Stimulated activated CD4-positive, alpha-beta T cell treated with anti-CD3 and anti-CD28 coated beads, TNF-alpha, amount 100 ng/mL, for 1 hour (primary cell): ENCODE results near the gene TMED3.

ENCODE experiments used
- DNase-seq, 3 donors: peaks; one replicate each; pipeline ENCODE4 v3.0.0-alpha.2; 2020; ENCODE audit warnings: low read depth in 3 of 3, low spot score in 1 of 3

TMED3 gene

DNA sequence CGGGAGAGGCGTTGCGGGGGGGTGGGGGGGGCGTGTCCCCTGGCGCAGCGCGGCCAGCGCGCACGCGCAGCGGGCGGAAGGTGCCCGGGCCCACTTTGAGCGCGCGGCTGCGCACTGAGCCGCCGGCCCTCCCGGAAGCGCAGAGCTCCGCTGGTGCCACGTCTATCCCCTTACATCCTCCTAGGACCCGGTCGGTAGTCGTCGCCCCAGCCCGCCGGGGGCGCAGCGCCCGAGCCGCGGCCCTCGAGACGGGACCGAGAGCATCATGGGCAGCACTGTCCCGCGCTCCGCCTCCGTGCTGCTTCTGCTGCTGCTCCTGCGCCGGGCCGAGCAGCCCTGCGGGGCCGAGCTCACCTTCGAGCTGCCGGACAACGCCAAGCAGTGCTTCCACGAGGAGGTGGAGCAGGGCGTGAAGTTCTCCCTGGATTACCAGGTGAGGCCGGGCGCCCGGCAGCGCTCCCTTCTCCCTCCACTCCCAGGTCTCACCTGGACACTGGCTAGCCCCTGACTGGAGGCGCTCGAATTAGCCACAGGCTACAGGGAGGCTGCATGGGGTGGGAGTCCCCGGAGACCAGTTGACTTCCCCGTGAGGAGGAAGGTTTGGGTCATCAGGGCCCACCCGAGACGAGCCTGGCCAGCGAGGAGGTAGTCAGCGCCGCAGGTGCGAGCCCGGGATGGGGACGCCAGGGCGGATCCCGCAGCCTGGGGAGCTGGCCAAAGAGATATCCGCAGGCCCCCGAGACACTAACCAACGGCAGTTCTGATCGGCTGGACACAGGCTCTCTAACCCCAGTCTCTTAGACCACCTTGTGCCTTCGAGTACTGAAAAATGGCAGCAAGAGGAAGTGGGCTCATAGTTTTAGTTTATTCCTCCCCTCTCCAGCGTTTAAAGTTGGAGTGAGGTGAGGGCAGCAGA is at the start of gene TMED3:
Gene TMED3, plus strand, starts transcription at position 128 of the 916 bp plus-strand sequence. Its CDS starts 138 bp downstream, at position 266.
- DNase-seq = peak; percentile 53 to 70 (median 64)

GRCh38 chr15:79261836-79262235 is 49.1 kb upstream of the TMED3 start:
- DNase-seq = no peak

DNA sequence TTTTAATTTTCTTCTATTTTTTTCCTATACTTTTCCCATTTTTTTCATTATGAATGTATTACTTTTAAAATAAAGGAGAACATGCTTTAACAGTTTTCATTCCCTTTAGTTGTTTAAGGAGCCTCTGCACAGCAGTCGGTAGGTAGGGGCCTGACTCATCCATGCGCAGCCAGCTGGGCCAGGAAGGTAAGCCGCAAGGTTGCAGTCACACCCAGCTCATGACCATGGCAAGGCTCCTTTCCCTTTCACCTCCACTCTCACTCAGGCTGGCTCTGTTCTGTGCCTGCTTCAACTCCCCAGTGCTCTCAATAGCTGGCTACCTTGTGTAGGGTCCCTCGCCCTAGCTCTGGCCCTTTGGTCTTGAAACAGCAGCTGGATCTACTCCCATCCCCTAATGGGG is 45.7 kb upstream of the TMED3 start:
- no peak for DNase-seq

DNA sequence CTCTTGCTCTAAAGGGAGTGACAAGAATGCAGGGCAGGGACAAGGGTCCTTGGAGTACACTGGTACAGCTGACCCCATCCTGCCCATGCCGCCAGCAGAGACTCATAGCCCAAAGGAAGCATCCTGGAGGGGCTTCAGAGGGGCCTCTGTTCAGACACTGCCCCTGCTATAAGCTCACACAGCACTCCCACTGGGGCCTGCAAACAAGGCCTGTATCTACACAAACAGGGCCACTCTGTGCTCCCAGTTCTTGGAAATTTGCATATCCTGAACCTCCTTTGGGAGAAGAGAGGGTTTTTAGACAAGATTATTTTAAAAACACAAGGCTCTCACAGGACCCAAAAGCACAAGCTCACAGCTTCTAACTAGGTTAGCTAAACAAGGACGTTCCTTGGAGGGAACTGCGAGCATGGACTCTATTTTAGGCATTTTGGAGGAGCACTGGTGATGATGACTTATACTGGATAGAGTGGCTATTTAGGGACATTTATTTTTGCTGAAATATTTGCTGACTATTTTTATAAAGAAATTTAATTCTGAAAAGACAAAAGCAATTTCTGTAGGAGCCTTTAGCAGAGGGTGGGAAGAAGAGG is 44.8 kb upstream of the TMED3 start:
- DNase-seq = no peak

GRCh38 chr15:79282371-79283251 is 28.3 kb upstream of the TMED3 start, which contains the start of gene ANKRD34C:
Gene ANKRD34C (plus strand): TSS chr15:79282722. CDS start chr15:79293285, 10,563 bp downstream.
- DNase-seq = no peak

GRCh38 chr15:79283252-79284048 is 27.5 kb upstream of the TMED3 start:
- peak in 1 of 3 donors; percentile 13 for DNase-seq

GRCh38 chr15:79290642-79291275 is 20.2 kb upstream of the TMED3 start:
- no peak for DNase-seq

- no peak for DNase-seq
Observed at GRCh38 chr15:79292011-79292410, 18.9 kb upstream of the TMED3 start.

DNA sequence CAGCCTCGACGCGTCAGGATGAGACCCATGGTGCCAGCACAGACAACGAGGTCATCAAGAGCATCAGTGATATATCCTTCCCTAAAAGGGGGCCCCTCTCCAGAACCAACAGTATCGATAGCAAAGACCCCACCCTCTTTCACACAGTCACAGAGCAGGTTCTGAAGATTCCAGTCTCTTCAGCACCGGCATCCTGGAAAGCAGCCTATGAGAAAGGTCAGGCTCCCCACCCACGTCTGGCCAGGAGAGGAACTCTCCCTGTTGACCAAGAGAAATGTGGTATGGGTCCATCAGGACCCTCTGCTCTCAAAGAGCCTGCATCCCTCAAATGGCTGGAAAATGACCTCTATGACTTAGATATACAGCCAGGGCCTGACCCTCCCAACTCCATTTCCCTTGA is 16.8 kb upstream of the TMED3 start:
- DNase-seq = no peak

- DNase-seq = no peak
Observed at GRCh38 chr15:79296583-79296982, 14.3 kb upstream of the TMED3 start.

- DNase-seq = no peak
Observed at GRCh38 chr15:79299126-79299840, 11.6 kb upstream of the TMED3 start.

DNA sequence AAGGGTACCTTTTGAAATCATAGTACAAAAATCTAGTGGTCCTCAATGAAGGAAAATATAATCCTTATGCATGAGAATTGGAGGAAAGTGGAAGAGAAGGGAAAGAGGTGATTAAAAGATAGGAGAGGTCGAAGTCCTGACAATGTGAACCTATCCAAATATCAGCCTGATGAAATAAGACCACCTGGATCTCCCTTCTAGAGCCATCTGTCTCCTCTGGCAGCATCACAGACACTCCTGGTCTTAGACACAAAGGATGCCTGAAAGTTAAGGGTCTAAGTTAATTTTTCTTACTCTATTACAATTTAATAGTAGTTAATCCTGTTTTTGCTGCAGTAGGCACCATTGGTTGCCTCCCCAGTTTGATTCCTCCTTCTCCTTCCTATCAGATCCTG is 11.1 kb upstream of the TMED3 start:
- DNase-seq = no peak

DNA sequence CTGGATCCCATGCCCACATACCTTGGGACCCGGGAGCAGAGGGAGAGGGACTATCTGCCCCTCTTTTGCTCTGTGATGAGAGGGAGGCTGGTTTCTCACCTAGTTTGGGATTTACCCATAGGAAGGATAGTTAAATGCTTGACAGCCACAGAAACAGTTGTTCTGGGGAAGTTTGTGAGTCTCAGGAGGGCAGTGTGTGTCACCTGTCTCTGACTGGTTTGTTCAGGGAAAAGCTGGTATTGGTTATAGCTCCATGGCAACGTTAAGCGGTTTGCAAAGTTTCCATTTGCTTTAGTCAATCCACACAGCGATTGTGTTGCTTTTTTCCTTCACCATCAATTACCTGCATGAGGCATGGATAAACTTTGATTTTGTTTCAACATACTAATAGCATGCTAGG is 3.7 kb upstream of the TMED3 start:
- no peak for DNase-seq

DNA sequence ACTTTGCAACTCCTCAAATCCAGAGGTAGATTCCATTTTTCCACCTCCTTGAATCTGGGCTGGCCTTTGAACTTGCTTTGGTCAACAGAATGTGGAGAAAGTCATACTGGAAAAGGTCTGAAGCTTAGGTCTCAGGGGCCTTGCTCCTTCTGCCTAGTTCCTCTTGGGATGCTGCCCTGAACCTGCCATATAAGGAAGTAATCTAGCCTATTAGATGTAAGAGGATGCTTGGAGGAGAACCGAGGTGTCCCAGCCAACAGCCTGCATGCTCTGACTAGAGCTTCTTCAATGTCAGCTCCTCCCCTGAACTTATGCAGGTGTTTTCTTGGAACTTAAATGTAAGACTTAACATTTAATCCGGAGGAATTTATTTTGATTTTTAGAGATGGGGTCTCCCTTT is 2.0 kb upstream of the TMED3 start:
- no peak for DNase-seq

DNA sequence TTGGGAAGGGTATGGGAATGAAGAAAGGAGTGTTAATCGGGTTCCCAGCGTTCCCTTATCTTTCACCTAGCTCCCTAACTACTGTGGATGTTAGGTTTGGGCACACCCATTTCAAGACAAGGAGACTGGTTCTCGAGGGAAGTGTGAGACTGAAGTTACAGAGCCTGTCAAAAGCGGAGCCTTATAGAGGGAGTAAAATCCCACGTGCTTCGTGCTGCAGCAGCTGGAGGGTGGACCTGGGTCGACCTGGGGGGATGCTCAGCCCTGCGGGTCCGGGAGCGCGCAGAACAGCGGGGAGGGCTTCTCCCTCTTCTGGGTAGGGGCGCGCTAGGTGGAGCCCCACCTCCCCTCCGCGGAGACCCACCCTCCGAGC is 314 bp upstream of the TMED3 start:
- no peak for DNase-seq

DNA sequence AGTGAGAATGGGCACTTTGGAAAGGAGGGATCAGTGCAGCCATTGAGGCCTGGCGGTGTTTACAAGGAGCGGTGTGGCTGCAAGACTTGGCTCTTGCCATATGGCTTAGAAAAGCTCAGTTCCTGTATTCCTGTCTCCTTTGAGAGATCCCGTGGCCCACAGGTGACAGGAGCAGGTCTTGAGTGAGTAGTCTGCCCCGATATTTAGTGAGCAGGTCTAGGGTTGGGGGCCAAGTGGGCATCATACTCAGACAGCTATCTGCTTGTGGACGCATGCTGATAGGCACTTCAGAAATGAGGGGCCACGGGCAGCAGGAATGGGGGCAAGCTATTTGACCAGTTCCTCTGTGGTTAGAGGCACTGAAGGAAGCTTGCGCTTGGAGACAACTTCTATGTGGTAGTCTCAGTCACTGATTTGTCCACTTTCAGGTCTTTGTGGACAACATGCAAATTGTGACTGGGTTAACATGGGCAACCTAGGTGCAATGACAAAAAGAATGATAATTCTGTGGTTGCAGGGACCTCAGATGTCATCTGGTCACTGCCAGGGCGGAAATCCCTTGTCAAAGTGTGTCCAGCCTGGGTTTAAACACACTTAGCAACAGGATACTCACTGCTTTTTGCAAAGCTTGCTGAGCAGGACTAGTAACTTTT is 1.1 kb downstream of the TMED3 start:
- no peak for DNase-seq

GRCh38 chr15:79314186-79314585 is 3.3 kb downstream of the TMED3 start:
- no peak for DNase-seq

DNA sequence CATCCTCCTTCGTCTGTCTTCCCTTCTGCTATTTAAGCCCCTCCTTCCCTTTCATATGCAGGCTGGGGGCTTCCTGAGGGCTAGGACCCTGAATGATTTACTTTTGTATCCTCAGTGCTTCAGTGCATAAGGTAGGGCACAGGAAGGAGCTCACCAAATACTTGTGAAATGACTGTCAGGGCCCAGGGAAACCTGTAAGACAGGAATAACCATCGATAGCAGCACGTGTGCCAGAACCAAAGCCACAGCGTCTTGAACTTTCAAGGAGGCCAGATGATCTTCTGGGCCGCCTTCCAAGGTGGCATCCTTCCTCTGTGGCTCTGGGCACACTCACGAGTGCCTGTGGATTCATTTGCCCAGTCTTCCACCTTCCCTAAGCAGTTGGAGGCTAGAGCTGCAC is 3.9 kb downstream of the TMED3 start:
- no peak for DNase-seq
